Fibroblast of the conjunctiva (primary cell): Measurements from ENCODE around the gene PVR.
"Not testable (repeated sequence)": the region's sequence is repeated elsewhere in the genome, so short reads cannot be mapped to it uniquely, and the experiment has no call there.

ENCODE experiments used
- DNase-seq: peaks from one replicate; pipeline ENCODE4 v3.0.0-alpha.2; 2010; ENCODE audit warnings: low read depth

The PVR gene, protein sequence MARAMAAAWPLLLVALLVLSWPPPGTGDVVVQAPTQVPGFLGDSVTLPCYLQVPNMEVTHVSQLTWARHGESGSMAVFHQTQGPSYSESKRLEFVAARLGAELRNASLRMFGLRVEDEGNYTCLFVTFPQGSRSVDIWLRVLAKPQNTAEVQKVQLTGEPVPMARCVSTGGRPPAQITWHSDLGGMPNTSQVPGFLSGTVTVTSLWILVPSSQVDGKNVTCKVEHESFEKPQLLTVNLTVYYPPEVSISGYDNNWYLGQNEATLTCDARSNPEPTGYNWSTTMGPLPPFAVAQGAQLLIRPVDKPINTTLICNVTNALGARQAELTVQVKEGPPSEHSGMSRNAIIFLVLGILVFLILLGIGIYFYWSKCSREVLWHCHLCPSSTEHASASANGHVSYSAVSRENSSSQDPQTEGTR

GRCh38 chr19:44643605-44644401, at the start of gene PVR:
Gene PVR, plus strand, starts transcription at chr19:44643910. Its CDS starts 187 bp downstream, at chr19:44644097.
- DNase-seq = peak; percentile 40

GRCh38 chr19:44596428-44597130, 47.1 kb upstream of the PVR start:
- no peak for DNase-seq

DNA sequence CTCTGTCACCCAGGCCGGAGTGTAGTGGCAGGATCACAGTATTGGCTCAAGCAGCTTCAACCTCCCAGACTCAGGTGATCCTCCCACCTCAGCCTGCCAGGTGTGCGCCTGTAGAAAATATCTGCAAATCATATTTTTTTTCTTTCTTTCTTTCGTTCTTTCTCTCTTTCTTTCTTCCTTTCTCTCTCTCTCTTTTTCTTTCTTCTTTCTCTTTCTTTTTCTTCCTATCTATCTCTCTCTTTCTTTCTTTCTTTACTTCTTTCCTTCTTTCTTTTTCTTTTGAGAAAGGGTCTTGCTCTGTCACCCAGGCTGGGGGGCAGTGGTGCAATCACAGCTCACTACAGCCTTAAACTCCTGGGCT, 46.6 kb upstream of the PVR start:
- DNase-seq = no peak

- no peak for DNase-seq
Measured at GRCh38 chr19:44598355-44598754, 45.4 kb upstream of the PVR start.

GRCh38 chr19:44598880-44599279, 44.8 kb upstream of the PVR start:
- DNase-seq = no peak

- no peak for DNase-seq
Measured at GRCh38 chr19:44600466-44600865, 43.2 kb upstream of the PVR start.

- no peak for DNase-seq
Measured at GRCh38 chr19:44602081-44602480, 41.6 kb upstream of the PVR start.

DNA sequence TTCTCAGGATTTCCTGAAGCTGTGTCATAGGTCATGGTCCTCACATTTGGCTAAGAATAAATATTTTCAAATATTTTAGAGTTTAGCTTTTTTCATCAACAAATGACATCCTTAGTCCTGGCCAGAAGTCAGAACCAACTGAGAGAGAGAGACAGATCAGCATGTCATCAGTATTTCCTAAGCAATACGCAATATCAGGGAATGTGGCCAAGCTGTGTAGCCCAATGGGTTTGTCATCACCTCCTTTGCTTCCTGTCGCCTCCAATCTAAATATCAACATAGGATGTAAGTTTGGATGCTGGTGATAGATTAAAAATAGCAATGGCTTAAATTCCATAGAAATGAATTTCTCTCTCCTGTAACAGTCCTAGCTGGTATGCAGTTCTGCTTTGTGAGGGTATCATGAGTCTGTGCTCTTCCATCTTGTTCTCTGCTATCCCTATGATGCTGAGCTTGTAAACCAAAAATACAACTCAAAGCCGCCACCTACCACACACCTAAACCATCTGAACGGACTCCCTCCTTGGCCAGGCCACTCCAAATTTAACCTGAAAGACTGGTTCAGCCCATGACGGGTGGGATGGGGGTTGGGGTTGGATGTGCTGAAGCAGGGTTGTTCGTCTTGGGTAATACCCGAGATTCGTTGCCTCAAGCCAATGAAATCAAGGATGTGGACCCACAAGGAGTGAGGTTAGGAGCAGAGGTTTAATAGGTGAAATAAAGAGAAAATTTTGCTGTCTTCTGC, 40.3 kb upstream of the PVR start:
- peak; percentile 66 for DNase-seq

- no peak for DNase-seq
Measured at GRCh38 chr19:44604241-44604640, 39.5 kb upstream of the PVR start.

GRCh38 chr19:44605547-44605946, 38.2 kb upstream of the PVR start:
- no peak for DNase-seq

GRCh38 chr19:44607049-44607448, 36.7 kb upstream of the PVR start:
- no peak for DNase-seq

- DNase-seq = no peak
Measured at GRCh38 chr19:44607917-44608316, 35.8 kb upstream of the PVR start.

DNA sequence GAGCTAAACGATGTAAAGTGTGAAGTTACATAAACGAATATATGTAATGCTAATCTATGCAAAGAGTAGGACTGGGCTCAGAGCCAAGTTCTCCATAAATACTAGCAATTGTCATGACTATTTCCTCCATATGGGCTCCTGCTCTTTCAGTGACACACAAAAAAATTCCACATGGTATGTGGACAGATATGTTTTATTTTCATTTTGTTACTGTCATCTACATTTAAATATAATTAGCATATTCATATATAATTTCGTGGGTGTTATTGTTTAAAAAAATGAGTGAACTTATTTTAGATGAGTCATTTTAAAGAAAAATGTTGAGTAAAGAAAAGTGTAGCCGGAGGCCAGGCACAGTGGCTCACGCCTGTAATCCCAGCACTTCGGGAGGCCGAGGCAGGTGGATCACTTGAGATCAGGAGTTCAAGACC, 35.3 kb upstream of the PVR start:
- no peak for DNase-seq

DNA sequence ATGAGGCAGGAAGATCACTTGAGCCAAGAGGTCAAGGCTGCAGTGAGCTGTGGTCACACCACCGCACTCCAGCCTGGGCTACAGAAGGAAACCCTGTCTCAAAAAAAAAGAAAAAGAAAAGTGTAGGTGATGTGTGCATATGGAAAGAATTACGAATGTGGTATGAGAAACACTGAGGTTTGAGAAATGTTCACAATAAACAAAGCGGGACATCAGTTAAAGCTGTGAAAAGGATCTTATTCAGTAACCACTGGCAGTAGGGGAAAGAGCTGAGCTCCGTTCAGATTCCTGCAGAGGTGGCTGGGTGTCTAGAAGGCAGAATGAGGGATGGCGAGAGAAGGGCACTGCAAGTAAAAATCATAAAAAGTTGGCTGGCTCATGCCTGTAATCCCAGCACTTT, 34.5 kb upstream of the PVR start:
- DNase-seq = no peak

DNA sequence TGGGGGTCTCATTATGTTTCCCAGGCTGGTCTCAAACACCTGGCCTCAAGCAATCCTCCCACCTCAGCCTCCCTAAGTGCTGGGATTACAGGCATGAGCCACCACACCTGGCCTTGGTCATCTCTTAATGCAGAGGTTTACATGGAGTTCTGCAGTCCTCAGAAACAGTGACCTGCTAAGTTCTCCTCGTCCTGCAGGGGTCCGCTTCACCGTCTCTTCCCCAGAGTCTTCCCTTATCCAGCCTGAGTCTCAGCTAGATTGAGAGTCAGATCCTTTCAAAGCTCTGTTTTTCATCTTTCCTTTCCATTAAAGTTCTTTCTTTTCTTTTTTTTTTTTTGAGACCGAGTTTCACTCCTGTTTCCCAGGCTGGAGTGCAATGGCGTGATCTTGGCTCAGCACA, 33.2 kb upstream of the PVR start:
- not testable (repeated sequence) for DNase-seq

DNA sequence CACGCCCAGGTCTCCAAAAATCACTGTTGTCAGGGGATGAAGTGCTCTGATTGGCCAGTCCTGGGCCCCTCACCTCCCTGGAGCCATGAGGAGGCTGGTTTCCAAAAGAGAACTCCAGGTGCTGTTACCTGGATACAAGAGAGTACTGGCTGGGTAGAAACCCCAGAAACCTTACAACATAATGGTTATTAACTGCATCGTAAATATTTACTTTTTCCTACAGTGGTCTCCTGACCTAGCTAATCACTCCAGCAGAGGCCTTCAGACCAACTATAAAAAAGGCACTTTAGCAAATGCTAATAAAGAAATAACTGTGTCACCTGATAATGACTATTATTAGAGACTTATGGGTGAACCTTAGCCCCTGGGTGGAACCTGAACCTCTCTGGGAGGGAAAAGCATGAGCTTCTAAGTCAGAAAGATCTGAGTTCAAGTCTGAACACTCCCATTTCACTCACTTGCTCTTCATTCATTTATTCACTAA, 31.9 kb upstream of the PVR start:
- DNase-seq = no peak

DNA sequence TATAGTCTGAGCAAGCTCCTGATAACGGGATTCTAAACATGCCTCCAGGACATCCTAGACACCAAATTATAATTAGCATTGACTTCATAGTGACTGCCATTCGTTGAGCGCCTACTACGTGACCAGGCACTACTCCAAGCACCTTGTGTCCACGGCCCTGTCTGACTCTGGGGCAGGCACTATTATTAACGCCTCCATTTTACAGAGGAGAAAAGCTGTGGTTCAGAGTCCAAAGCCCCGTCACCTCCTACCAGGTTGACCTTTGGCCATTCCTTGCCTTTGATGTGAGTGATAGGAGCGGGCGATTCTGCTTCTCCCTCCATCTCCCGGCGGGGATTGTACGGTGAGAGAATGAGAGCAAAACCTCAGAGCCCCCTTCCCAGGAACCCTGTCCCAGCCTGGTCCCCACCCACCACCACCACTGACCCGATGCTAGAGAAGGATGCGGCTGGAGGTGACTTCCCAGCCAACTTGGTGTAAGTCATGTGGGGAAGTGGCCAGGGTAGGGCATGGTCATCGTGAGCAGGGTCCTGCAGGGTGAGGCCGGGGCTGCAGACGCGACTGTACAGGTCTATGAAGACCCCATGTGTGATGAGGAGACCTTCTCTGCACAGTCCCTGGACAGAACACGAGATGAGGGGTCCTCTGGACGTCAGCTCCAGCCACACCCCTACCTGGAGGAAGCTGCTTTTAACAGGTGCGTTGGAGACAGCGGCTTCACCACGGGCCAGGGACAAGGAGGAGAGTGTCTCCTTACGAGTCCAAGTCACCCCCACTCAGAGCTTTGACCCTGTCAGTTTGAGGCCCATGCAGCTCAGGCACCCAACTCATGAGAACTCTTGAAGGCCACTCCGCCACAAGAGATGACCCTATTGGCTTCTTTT, 30.2 kb upstream of the PVR start, which contains the start of gene IGSF23:
Gene IGSF23 (plus strand): TSS at position 269 of the 884 bp plus-strand sequence. CDS start 83 bp downstream, at position 352.
- no peak for DNase-seq

GRCh38 chr19:44614313-44614712, 29.4 kb upstream of the PVR start:
- no peak for DNase-seq

DNA sequence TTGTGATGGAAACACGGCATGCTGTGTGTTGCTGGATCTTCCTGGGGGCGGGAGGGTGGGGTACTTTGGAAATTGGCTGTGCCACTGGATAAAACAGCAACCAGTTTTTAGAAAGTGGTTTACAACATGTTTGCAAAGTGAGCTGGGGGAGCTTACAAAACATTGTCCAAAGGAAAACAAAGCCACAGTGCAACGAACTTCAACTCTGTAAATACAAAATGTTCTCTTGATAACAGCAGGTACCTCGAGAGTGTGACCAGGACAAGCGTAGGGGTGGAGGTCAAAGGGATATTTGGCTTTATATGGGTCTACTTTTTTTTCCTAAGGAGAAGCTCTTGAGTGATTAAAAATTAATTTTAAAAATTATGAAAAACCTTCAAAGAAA, 27.9 kb upstream of the PVR start:
- no peak for DNase-seq

- DNase-seq = no peak
Measured at GRCh38 chr19:44617110-44617880, 26.4 kb upstream of the PVR start.
